ENCODE results near the gene LILRA1. TPM values are rescaled to one million over a fixed set of nuclear protein-coding genes. Genes with fewer than 3 reads are reported as not detected.

Gene LILRA1
- polyA plus RNA-seq, 1 experiment: not detected

GRCh38 chr19:54644056-54644455 is 50.6 kb downstream of the LILRA1 start:
- Histone ChIP-seq H3K9me3 (ENCODE audit: control insufficient read depth, insufficient read depth, low read length) (peaks cover 21% of the 10 kb centered on the region), H3K27me3 (ENCODE audit: control insufficient read depth, insufficient read depth, low read length) (no peaks in the 10 kb centered on the region), H3K4me3 (ENCODE audit: low read depth, low read length) (no peak overlapping the region), H3K27ac (ENCODE audit: low read depth, low read length) (no peak overlapping the region)
- TF ChIP-seq, protein P1, sequence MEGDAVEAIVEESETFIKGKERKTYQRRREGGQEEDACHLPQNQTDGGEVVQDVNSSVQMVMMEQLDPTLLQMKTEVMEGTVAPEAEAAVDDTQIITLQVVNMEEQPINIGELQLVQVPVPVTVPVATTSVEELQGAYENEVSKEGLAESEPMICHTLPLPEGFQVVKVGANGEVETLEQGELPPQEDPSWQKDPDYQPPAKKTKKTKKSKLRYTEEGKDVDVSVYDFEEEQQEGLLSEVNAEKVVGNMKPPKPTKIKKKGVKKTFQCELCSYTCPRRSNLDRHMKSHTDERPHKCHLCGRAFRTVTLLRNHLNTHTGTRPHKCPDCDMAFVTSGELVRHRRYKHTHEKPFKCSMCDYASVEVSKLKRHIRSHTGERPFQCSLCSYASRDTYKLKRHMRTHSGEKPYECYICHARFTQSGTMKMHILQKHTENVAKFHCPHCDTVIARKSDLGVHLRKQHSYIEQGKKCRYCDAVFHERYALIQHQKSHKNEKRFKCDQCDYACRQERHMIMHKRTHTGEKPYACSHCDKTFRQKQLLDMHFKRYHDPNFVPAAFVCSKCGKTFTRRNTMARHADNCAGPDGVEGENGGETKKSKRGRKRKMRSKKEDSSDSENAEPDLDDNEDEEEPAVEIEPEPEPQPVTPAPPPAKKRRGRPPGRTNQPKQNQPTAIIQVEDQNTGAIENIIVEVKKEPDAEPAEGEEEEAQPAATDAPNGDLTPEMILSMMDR (IDR thresholded peaks at IDR 0.05; ENCODE audit: low read depth, low read length): no peak
- ChIA-PET POLR2A (no interaction called here), CTCF (no interaction called here)
- DNase-seq (ENCODE audit: low read depth, low spot score): no peak

DNA sequence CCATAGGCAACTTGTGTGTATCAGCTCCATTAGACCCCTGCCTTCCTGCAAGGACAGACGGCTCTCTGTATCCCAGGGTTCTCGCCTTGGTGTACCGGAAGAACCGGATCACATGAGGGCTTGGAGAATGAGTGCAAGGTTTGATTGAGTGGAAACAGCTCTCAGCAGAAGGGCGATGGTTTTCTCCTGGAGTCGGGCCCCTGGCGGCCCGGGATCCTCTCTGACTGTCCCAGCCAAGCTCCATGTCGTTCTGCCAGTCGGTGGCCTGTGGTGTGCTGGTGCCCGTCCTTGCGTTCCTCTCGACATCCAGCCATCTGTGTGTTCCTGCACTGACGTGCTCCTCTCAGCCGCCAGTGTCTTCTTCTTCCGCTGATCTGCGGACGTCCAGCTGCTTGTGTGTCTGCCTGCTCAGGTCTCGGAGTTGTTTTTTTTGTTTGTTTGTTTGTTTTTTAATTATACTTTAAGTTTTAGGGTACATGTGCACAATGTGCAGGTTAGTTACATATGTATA is 53.0 kb downstream of the LILRA1 start:
- no peak overlapping the region for H3K4me3 ChIP-seq (ENCODE audit: low read depth, low read length)
- peaks cover 26% of the 10 kb centered on the region for H3K9me3 ChIP-seq (ENCODE audit: control insufficient read depth, insufficient read depth, low read length)
- no peaks in the 10 kb centered on the region for H3K27me3 ChIP-seq (ENCODE audit: control insufficient read depth, insufficient read depth, low read length)
- POLR2A ChIA-PET: no interaction called here
- CTCF ChIA-PET: no interaction called here
- no peak overlapping the region for H3K27ac ChIP-seq (ENCODE audit: low read depth, low read length)
- DNase-seq (ENCODE audit: low read depth, low spot score): no peak
- TF ChIP-seq, protein P1 (IDR thresholded peaks at IDR 0.05; ENCODE audit: low read depth, low read length): no peak

- Histone ChIP-seq H3K4me3 (ENCODE audit: low read depth, low read length) (no peak overlapping the region), H3K9me3 (ENCODE audit: control insufficient read depth, insufficient read depth, low read length) (peaks cover 26% of the 10 kb centered on the region), H3K27me3 (ENCODE audit: control insufficient read depth, insufficient read depth, low read length) (no peaks in the 10 kb centered on the region), H3K27ac (ENCODE audit: low read depth, low read length) (no peak overlapping the region)
- no peak for DNase-seq (ENCODE audit: low read depth, low spot score)
- CTCF ChIA-PET: no interaction called here
- TF ChIP-seq, protein P1 (IDR thresholded peaks at IDR 0.05; ENCODE audit: low read depth, low read length): no peak
- POLR2A ChIA-PET: no interaction called here
Measured at GRCh38 chr19:54648129-54648528, 54.7 kb downstream of the LILRA1 start.

- POLR2A ChIA-PET: no interaction called here
- CTCF ChIA-PET: no interaction called here
Measured at GRCh38 chr19:54650108-54650655, 56.8 kb downstream of the LILRA1 start.

More at GRCh38 chr19:54650108-54650655, 56.8 kb downstream of the LILRA1 start:
- TF ChIP-seq, protein P1 (IDR thresholded peaks at IDR 0.05; ENCODE audit: low read depth, low read length): no peak
- DNase-seq (ENCODE audit: low read depth, low spot score): no peak
- Histone ChIP-seq H3K9me3 (ENCODE audit: control insufficient read depth, insufficient read depth, low read length) (peaks cover 32% of the 10 kb centered on the region), H3K27me3 (ENCODE audit: control insufficient read depth, insufficient read depth, low read length) (no peaks in the 10 kb centered on the region), H3K27ac (ENCODE audit: low read depth, low read length) (no peak overlapping the region), H3K4me3 (ENCODE audit: low read depth, low read length) (no peak overlapping the region)

Small RNAs within 50 kb of the gene (small RNA-seq; reads per million reads assigned to genes)
- gene AC245036.2 (ENCODE audit: insufficient read length, low read depth): not detected
- not detected for gene AC245036.3 (ENCODE audit: insufficient read length, low read depth)
- not detected for gene MIR8061 (ENCODE audit: insufficient read length, low read depth)

Other genes with a start within 250 kb of the LILRA1 start
- not detected in 2 replicates for gene LAIR1, start 228.7 kb upstream of the LILRA1 start, polyA plus RNA-seq (2011; rRNA removed)
- not detected in 2 replicates for gene TTYH1, start 178.2 kb upstream of the LILRA1 start, polyA plus RNA-seq (2011; rRNA removed)
- gene LENG8, start 144.4 kb upstream of the LILRA1 start, polyA plus RNA-seq (2011; rRNA removed): 16.1 and 25.2 TPM in 2 replicates
- gene LENG9, start 129.9 kb upstream of the LILRA1 start, polyA plus RNA-seq (2011; rRNA removed): 0.63 and 1.3 TPM in 2 replicates
- 12.3 and 17.7 TPM in 2 replicates for gene CDC42EP5, start 120.3 kb upstream of the LILRA1 start, polyA plus RNA-seq (2011; rRNA removed)
- not detected in 2 replicates for gene LAIR2, start 90.8 kb upstream of the LILRA1 start, polyA plus RNA-seq (2011; rRNA removed)
- gene LILRA2, start 19.8 kb upstream of the LILRA1 start, polyA plus RNA-seq (2011; rRNA removed): not detected in 2 replicates
- gene LILRB1, start 36.9 kb downstream of the LILRA1 start, polyA plus RNA-seq (2011; rRNA removed): not detected in 2 replicates
- 0.06 and 0.10 TPM in 2 replicates for gene LILRB4, start 69.4 kb downstream of the LILRA1 start, polyA plus RNA-seq (2011; rRNA removed)
- not detected in 2 replicates for gene KIR3DL3, start 130.8 kb downstream of the LILRA1 start, polyA plus RNA-seq (2011; rRNA removed)
- not detected in 2 replicates for gene KIR2DL3, start 144.9 kb downstream of the LILRA1 start, polyA plus RNA-seq (2011; rRNA removed)
- gene KIR2DL1, start 176.2 kb downstream of the LILRA1 start, polyA plus RNA-seq (2011; rRNA removed): not detected in 2 replicates
- gene KIR2DL4, start 210.0 kb downstream of the LILRA1 start, polyA plus RNA-seq (2011; rRNA removed): not detected in 2 replicates
- not detected in 2 replicates for gene KIR3DL1, start 222.8 kb downstream of the LILRA1 start, polyA plus RNA-seq (2011; rRNA removed)
- gene KIR2DS4, start 239.0 kb downstream of the LILRA1 start, polyA plus RNA-seq (2011; rRNA removed): not detected in 2 replicates

Measured in AG04450 (cell line).